B cell (primary cell): Measurements from ENCODE around the gene CEACAM3.

Experiments used
- CTCF ChIP-seq: fragments of 200-600 bp; IDR thresholded peaks from one replicate; pipeline ENCODE4 v1.8.0; 2022; ENCODE audit warnings: antibody characterized with exemption, mild to moderate bottlenecking
- EZH2 ChIP-seq: IDR thresholded peaks from 2 replicates; pipeline ENCODE4 v1.6.1; 2012; ENCODE audit warnings: borderline replicate concordance, low read depth, mild to moderate bottlenecking, moderate library complexity, low read length; ENCODE audit not compliant: insufficient read depth, poor library complexity, severe bottlenecking

GRCh38 chr19:41753936-41754529, 42.4 kb upstream of the CEACAM3 start:
- TF ChIP-seq EZH2 (no peak), CTCF (peak; percentile 76)
